Sigmoid colon (tissue), 3 donors: ENCODE data around the gene RNF186.

Source experiments
- POLR2A ChIP-seq, 2 donors: fragments of 450-650 bp; IDR thresholded peaks; one replicate each; pipeline ENCODE4 v1.6.1; 2016; ENCODE audit warnings: antibody characterized with exemption in 2 of 2, mild to moderate bottlenecking in 2 of 2, moderate library complexity in 2 of 2
- TF ChIP-seq, protein P1 (sequence below), 4 experiments: fragments of 450-650 bp in 3 of 4; fragments of 200-600 bp in 1 of 4; IDR thresholded peaks; one replicate each; pipeline ENCODE4 v1.5.1; 2016 to 2019; ENCODE audit warnings: antibody characterized with exemption in 4 of 4, mild to moderate bottlenecking in 3 of 4, moderate library complexity in 2 of 4

DNA sequence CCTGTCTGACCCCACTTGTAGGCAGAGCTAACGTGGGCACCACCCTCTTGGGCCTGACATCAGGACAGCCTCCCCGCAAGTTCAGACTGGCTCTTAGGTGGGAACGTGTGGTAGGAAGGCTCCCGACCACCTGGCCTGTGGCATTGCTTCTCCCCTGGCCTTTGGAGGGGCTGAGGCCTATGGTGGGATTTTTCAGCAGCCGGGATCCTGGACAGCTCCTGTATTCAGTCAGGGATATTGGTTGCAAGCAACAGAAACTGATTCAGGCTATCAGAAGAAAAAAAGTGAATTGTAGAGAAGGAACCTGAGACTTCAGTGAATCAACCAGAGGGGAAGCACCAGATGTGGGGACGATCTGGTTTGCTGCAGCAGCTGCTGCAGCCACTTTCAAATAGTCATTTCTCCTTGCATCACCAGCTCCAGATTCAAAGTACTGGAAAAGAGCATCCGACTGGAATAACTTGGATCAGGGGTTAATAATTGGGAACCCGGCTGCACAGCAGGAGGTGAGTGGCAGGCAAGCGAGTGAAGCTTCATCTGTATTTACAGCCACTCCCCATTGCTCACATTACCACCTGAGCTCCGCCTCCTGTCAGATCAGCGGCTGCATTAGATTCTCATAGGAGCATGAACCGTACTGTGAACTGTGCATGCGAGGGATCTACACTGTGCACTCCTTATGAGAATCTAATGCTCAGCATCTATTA lies 5.9 kb downstream of the RNF186 start:
- no peak for TF ChIP-seq POLR2A (IDR thresholded peaks at IDR 0.05)
- TF ChIP-seq, protein P1, sequence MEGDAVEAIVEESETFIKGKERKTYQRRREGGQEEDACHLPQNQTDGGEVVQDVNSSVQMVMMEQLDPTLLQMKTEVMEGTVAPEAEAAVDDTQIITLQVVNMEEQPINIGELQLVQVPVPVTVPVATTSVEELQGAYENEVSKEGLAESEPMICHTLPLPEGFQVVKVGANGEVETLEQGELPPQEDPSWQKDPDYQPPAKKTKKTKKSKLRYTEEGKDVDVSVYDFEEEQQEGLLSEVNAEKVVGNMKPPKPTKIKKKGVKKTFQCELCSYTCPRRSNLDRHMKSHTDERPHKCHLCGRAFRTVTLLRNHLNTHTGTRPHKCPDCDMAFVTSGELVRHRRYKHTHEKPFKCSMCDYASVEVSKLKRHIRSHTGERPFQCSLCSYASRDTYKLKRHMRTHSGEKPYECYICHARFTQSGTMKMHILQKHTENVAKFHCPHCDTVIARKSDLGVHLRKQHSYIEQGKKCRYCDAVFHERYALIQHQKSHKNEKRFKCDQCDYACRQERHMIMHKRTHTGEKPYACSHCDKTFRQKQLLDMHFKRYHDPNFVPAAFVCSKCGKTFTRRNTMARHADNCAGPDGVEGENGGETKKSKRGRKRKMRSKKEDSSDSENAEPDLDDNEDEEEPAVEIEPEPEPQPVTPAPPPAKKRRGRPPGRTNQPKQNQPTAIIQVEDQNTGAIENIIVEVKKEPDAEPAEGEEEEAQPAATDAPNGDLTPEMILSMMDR (IDR thresholded peaks at IDR 0.05) = no peak
